SK-N-SH (cell line): Measurements from ENCODE around the gene MEGF6. TPM values are rescaled to one million over a fixed set of nuclear protein-coding genes. Genes with fewer than 3 reads are reported as not detected.

ENCODE experiments used
- CTCF ChIA-PET: fragments of 300-600, 350-600 bp; formaldehyde crosslinking; extraction: SDS; loops from one replicate; lab custom pipeline; 2021; lab: Yijun Ruan, JAX
- POLR2A ChIA-PET: fragments of 350-600 bp; sonication (Branson Sonifier 250); formaldehyde crosslinking; extraction: SDS; loops from one replicate; lab custom pipeline; 2020; ENCODE audit warnings: antibody characterized with exemption, inconsistent platforms; lab: Yijun Ruan, JAX
- DNase-seq: peaks from one replicate; pipeline ENCODE4 v3.0.0; 2012
- H2AFZ ChIP-seq: fragments of 200-600 bp; sonication (generic); 2 replicates; pipeline ENCODE4 v1.8.1; 2016; ENCODE audit warnings: antibody characterized with exemption, mild to moderate bottlenecking, low read depth
- H3F3A ChIP-seq: fragments of 200-600 bp; sonication (generic); replicated peaks from 2 replicates; pipeline ENCODE3; 2016; ENCODE audit warnings: antibody characterized with exemption, mild to moderate bottlenecking; ENCODE audit not compliant: insufficient read depth
- H3K27ac ChIP-seq, 2 experiments: fragments of 200-500 bp in 1 of 2; fragments of 200-600 bp in 1 of 2; sonication (Bioruptor generic) in 1 of 2; sonication (generic), shearing (Covaris generic) in 1 of 2; 2 replicates each; pipeline versions ENCODE4 v1.5.1 to v1.6.1; 2014 to 2016; ENCODE audit warnings: low read depth in 2 of 2, inconsistent platforms in 1 of 2, low read length in 1 of 2, mild to moderate bottlenecking in 1 of 2, mixed read lengths in 1 of 2
- H3K27me3 ChIP-seq: fragments of 200-600 bp; sonication (generic), shearing (Covaris generic); 2 replicates; pipeline ENCODE4 v1.6.1; 2016; ENCODE audit warnings: mixed run types; ENCODE audit not compliant: insufficient read depth
- H3K36me3 ChIP-seq, 2 experiments: fragments of 200-500 bp in 1 of 2; fragments of 200-600 bp in 1 of 2; sonication (Bioruptor generic) in 1 of 2; sonication (generic) in 1 of 2; replicated peaks in 1 of 2; 2 replicates each; pipeline versions ENCODE3 to v1.5.1; 2014 to 2016; ENCODE audit warnings: low read length in 1 of 2, mild to moderate bottlenecking in 1 of 2; ENCODE audit not compliant: insufficient read depth in 2 of 2, control insufficient read depth in 1 of 2
- H3K4me1 ChIP-seq, 2 experiments: fragments of 200-500 bp in 1 of 2; fragments of 200-600 bp in 1 of 2; sonication (Bioruptor generic) in 1 of 2; sonication (generic), shearing (Covaris generic) in 1 of 2; 2 replicates each; pipeline versions ENCODE4 v1.5.1 to v1.6.1; 2014 to 2016; ENCODE audit warnings: low read depth in 1 of 2, low read length in 1 of 2, mixed run types in 1 of 2; ENCODE audit not compliant: insufficient read depth in 2 of 2, control insufficient read depth in 1 of 2
- H3K4me2 ChIP-seq: fragments of 200-600 bp; sonication (generic), shearing (Covaris generic); 2 replicates; pipeline ENCODE4 v1.6.1; 2017; ENCODE audit warnings: mixed run types
- H3K4me3 ChIP-seq, 2 experiments: fragments of 200-500 bp in 1 of 2; fragments of 200-600 bp in 1 of 2; sonication (Bioruptor generic) in 1 of 2; sonication (generic), shearing (Covaris generic) in 1 of 2; 2 replicates each; pipeline versions ENCODE4 v1.5.1 to v1.8.1; 2014 to 2016; ENCODE audit warnings: low read depth in 2 of 2, inconsistent platforms in 1 of 2, low read length in 1 of 2, mild to moderate bottlenecking in 1 of 2, mixed read lengths in 1 of 2, moderate library complexity in 1 of 2
- H3K79me2 ChIP-seq: fragments of 200-600 bp; sonication (generic); 2 replicates; pipeline ENCODE4 v1.8.1; 2017; ENCODE audit warnings: mild to moderate bottlenecking; ENCODE audit not compliant: insufficient read depth
- H3K9ac ChIP-seq: fragments of 200-600 bp; sonication (generic); 2 replicates; pipeline ENCODE4 v1.6.1; 2017; ENCODE audit warnings: mixed run types
- H3K9me2 ChIP-seq: fragments of 200-600 bp; sonication (generic); 2 replicates; pipeline ENCODE4 v1.6.1; 2017; ENCODE audit warnings: mixed run types
- H3K9me3 ChIP-seq: fragments of 200-600 bp; sonication (generic); 2 replicates; pipeline ENCODE4 v1.6.1; 2017; ENCODE audit warnings: mixed run types, mild to moderate bottlenecking, moderate library complexity
- H4K20me1 ChIP-seq: fragments of 200-600 bp; sonication (generic); 2 replicates; pipeline ENCODE4 v1.6.1; 2017; ENCODE audit warnings: mild to moderate bottlenecking, mixed run types; ENCODE audit not compliant: insufficient read depth
- EP300 ChIP-seq, 2 experiments: IDR thresholded peaks; 2 replicates each; pipeline versions ENCODE4 v1.4.0 to v1.6.1; 2012; ENCODE audit warnings: borderline replicate concordance in 1 of 2, low read depth in 1 of 2, low read length in 1 of 2
- MXI1 ChIP-seq: IDR thresholded peaks from 2 replicates; pipeline ENCODE4 v1.6.1; 2012; ENCODE audit warnings: mild to moderate bottlenecking, low read depth, low read length, improper control_type of control experiment
- RAD21 ChIP-seq: IDR thresholded peaks from 2 replicates; pipeline ENCODE4 v1.6.1; 2012; ENCODE audit warnings: mild to moderate bottlenecking, low read length
- RCOR1 ChIP-seq: fragments of 150-350 bp; IDR thresholded peaks from 2 replicates; pipeline ENCODE4 v1.6.1; 2017; ENCODE audit warnings: antibody characterized with exemption, low read length
- RXRA ChIP-seq: IDR thresholded peaks from 2 replicates; pipeline ENCODE4 v1.4.0; 2012; ENCODE audit warnings: low read depth, mild to moderate bottlenecking, borderline replicate concordance
- SIN3A ChIP-seq: IDR thresholded peaks from 2 replicates; pipeline ENCODE4 v1.6.1; 2012; ENCODE audit warnings: low read depth, mild to moderate bottlenecking, low read length, moderate library complexity, borderline replicate concordance
- SMC3 ChIP-seq: IDR thresholded peaks from 2 replicates; pipeline ENCODE4 v1.6.1; 2012; ENCODE audit warnings: low read depth, low read length, improper control_type of control experiment
- TAF1 ChIP-seq: IDR thresholded peaks from 2 replicates; pipeline ENCODE4 v1.6.1; 2012; ENCODE audit warnings: low read depth, mild to moderate bottlenecking, low read length, moderate library complexity, borderline replicate concordance
- USF2 ChIP-seq: fragments of 150-350 bp; IDR thresholded peaks from 2 replicates; pipeline ENCODE4 v1.6.1; 2017; ENCODE audit warnings: antibody characterized with exemption, low read length, low read depth, borderline replicate concordance
- WGBS: methylation state at CpG from one replicate; pipeline ENCODE4 v1.1.6; 2017; ENCODE audit warnings: low lambda C conversion rate; 5-methylcytosine and 5-hydroxymethylcytosine counted together
- polyA plus RNA-seq, 3 experiments: library from polyadenylated mRNA; depleted of rRNA; stranded (reverse); fragments of >200 nt; gene quantifications; 2 replicates each; pipeline ENCODE4 v1.2.3, GENCODE V29; 2012
- TF ChIP-seq, protein P1 (sequence below): IDR thresholded peaks from 2 replicates; pipeline ENCODE4 v1.6.1; 2012; ENCODE audit warnings: mild to moderate bottlenecking, low read depth, low read length, moderate library complexity

Gene MEGF6
- polyA plus RNA-seq, 1 of the 3 experiments (the other 2 are of a cell fraction): 7.6 TPM

- TF ChIP-seq RXRA: no peak
- no peak for TF ChIP-seq USF2
- TF ChIP-seq RAD21: peak; percentile 11; the same call in 1 of the 2 replicates
- peak; percentile 33; the same call in 1 of the 2 replicates for TF ChIP-seq SMC3
- no peak for TF ChIP-seq EP300 (IDR thresholded peaks at IDR 0.05; ENCODE audit: borderline replicate concordance in 1 of 2, low read depth in 1 of 2, low read length in 1 of 2)
- peak; percentile 30; the same call in 1 of the 2 replicates for TF ChIP-seq SIN3A
- TF ChIP-seq MXI1: 0 out of 2 replicates have a peak, but pooled peaks have one; percentile 45
- TF ChIP-seq, protein P1, sequence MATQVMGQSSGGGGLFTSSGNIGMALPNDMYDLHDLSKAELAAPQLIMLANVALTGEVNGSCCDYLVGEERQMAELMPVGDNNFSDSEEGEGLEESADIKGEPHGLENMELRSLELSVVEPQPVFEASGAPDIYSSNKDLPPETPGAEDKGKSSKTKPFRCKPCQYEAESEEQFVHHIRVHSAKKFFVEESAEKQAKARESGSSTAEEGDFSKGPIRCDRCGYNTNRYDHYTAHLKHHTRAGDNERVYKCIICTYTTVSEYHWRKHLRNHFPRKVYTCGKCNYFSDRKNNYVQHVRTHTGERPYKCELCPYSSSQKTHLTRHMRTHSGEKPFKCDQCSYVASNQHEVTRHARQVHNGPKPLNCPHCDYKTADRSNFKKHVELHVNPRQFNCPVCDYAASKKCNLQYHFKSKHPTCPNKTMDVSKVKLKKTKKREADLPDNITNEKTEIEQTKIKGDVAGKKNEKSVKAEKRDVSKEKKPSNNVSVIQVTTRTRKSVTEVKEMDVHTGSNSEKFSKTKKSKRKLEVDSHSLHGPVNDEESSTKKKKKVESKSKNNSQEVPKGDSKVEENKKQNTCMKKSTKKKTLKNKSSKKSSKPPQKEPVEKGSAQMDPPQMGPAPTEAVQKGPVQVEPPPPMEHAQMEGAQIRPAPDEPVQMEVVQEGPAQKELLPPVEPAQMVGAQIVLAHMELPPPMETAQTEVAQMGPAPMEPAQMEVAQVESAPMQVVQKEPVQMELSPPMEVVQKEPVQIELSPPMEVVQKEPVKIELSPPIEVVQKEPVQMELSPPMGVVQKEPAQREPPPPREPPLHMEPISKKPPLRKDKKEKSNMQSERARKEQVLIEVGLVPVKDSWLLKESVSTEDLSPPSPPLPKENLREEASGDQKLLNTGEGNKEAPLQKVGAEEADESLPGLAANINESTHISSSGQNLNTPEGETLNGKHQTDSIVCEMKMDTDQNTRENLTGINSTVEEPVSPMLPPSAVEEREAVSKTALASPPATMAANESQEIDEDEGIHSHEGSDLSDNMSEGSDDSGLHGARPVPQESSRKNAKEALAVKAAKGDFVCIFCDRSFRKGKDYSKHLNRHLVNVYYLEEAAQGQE: 0 out of 2 replicates have a peak, but pooled peaks have one; percentile 43
- no peak for TF ChIP-seq RCOR1
- TF ChIP-seq TAF1: no peak
- TF ChIP-seq, all 33 proteins: peak for 5
- Histone ChIP-seq H3K9me2 (no peaks in the 10 kb centered on the region), H3K9me3 (no peaks in the 10 kb centered on the region), H3K79me2 (peaks cover 16% of the 10 kb centered on the region), H3K27me3 (no peaks in the 10 kb centered on the region), H4K20me1 (no peaks in the 10 kb centered on the region), H3K4me1 (peaks cover 0 to 40% of the 10 kb centered on the region in 2 experiments; a peak in 2 of 4 replicates), H3K27ac (peak overlapping the region in 1 of 2 experiments; percentile 77; a peak in 2 of 4 replicates), H2AFZ (no peak overlapping the region), H3K9ac (peak overlapping the region; percentile 58; the same call in 1 of the 2 replicates), H3K4me3 (peak overlapping the region; percentile 84 to 93), H3K36me3 (peaks cover 9 to 29% of the 10 kb centered on the region in 2 experiments), H3F3A (peaks cover 3% of the 10 kb centered on the region), H3K4me2 (peak overlapping the region; percentile 80; the same call in 1 of the 2 replicates)
- peak; percentile 72 for DNase-seq
- ChIA-PET POLR2A (no interaction called here), CTCF (interaction anchor here (0.9 to 5.3 kb wide), 9 partner anchors 10 to 172 kb away, joined by 3 to 23 read pairs (median 6); no protein-coding TSS in a partner anchor)
- WGBS: 11% methylated on average over 8 of the region's 71 CpGs
These were observed 14.0 kb upstream of the MEGF6 start for GRCh38 chr1:3625151-3625907.
